NCI-H2107 (cell line): Measurements from ENCODE around the gene HOXA9.

Source experiments
- DNase-seq: peaks from one replicate; lab custom pipeline; 2025; lab: John Stamatoyannopoulos, UW

Gene HOXA9

GRCh38 chr7:27151931-27152815 is 13.2 kb downstream of the HOXA9 start, which contains the start of gene HOXA3:
HOXA3 (minus strand) TSS chr7:27152583; CDS start chr7:27110640, 41,943 bp downstream.
- DNase-seq = no peak

- DNase-seq = no peak
These were observed 13.9 kb downstream of the HOXA9 start for GRCh38 chr7:27151341-27151930.

GRCh38 chr7:27150568-27151340 is 14.6 kb downstream of the HOXA9 start:
- DNase-seq = no peak

GRCh38 chr7:27149842-27150567 is 15.3 kb downstream of the HOXA9 start:
- DNase-seq = no peak

GRCh38 chr7:27148756-27149641 is 16.3 kb downstream of the HOXA9 start:
- no peak for DNase-seq

- no peak for DNase-seq
These were observed 17.1 kb downstream of the HOXA9 start for GRCh38 chr7:27148031-27148755.

- DNase-seq = no peak
These were observed 17.9 kb downstream of the HOXA9 start, which contains the start of gene HOXA6 for GRCh38 chr7:27147199-27148030. HOXA6 (minus strand) TSS chr7:27147774; CDS start chr7:27147749, 25 bp downstream.

- no peak for DNase-seq
These were observed 18.7 kb downstream of the HOXA9 start for GRCh38 chr7:27146491-27147198.

- no peak for DNase-seq
These were observed 19.4 kb downstream of the HOXA9 start for GRCh38 chr7:27145914-27146412.

GRCh38 chr7:27145165-27145913 is 20.0 kb downstream of the HOXA9 start:
- DNase-seq = no peak

- no peak for DNase-seq
These were observed 20.6 kb downstream of the HOXA9 start for GRCh38 chr7:27144781-27145164.

GRCh38 chr7:27143950-27144780 is 21.2 kb downstream of the HOXA9 start:
- no peak for DNase-seq

GRCh38 chr7:27143023-27143949 is 22.1 kb downstream of the HOXA9 start, which contains the start of gene HOXA5:
HOXA5 (minus strand) TSS chr7:27143681; CDS start chr7:27143607, 74 bp downstream.
- DNase-seq = no peak

- no peak for DNase-seq
These were observed 22.7 kb downstream of the HOXA9 start for GRCh38 chr7:27142580-27143022.

- no peak for DNase-seq
These were observed 23.3 kb downstream of the HOXA9 start for GRCh38 chr7:27141923-27142579.
